SU-DHL-6 (cell line): ENCODE data around the gene SYNJ1.

ENCODE experiments used
- H2AFZ ChIP-seq: fragments of 200-600 bp; sonication (generic); 2 replicates; pipeline ENCODE4 v1.6.1; 2014; ENCODE audit warnings: low read depth, mild to moderate bottlenecking, moderate library complexity, mixed read lengths, antibody characterized with exemption, low read length; ENCODE audit not compliant: severe bottlenecking
- H3F3A ChIP-seq: fragments of 200-600 bp; shearing (Covaris generic); 2 replicates; pipeline ENCODE4 v1.6.0; 2016; ENCODE audit warnings: antibody characterized with exemption, mild to moderate bottlenecking; ENCODE audit not compliant: insufficient read depth
- H3K27ac ChIP-seq: fragments of 200-600 bp; sonication (generic); 2 replicates; pipeline ENCODE4 v1.5.1; 2016; ENCODE audit warnings: low read depth, mild to moderate bottlenecking, low read length, moderate library complexity, mixed read lengths
- H3K27me3 ChIP-seq: fragments of 200-600 bp; sonication (generic), shearing (Covaris generic); 2 replicates; pipeline ENCODE4 v1.6.0; 2014; ENCODE audit warnings: mild to moderate bottlenecking, low read length
- H3K36me3 ChIP-seq: fragments of 200-600 bp; sonication (generic); 2 replicates; pipeline ENCODE4 v1.6.1; 2014; ENCODE audit warnings: mild to moderate bottlenecking, low read length, mixed read lengths
- H3K4me2 ChIP-seq: fragments of 300-600, 200-600 bp; shearing (Covaris generic), sonication (generic); 2 replicates; pipeline ENCODE4 v1.6.0; 2014; ENCODE audit warnings: low read length, low read depth, mild to moderate bottlenecking; ENCODE audit not compliant: poor library complexity, severe bottlenecking
- H3K4me3 ChIP-seq: fragments of 200-600 bp; sonication (generic); 2 replicates; pipeline ENCODE4 v1.5.1; 2014; ENCODE audit warnings: antibody characterized with exemption, low read length, mild to moderate bottlenecking, mixed read lengths; ENCODE audit not compliant: insufficient read depth, poor library complexity, severe bottlenecking
- H3K79me2 ChIP-seq: fragments of 200-600 bp; sonication (generic); 2 replicates; pipeline ENCODE4 v1.6.1; 2014; ENCODE audit warnings: mild to moderate bottlenecking, low read length, moderate library complexity; ENCODE audit not compliant: insufficient read depth
- H3K9ac ChIP-seq: fragments of 200-600 bp; sonication (generic); 2 replicates; pipeline ENCODE4 v1.7.0; 2014; ENCODE audit warnings: mild to moderate bottlenecking, low read length
- H3K9me2 ChIP-seq: fragments of 200-600 bp; sonication (generic); replicated peaks from 2 replicates; pipeline ENCODE4 v1.6.1; 2014; ENCODE audit warnings: low read length; ENCODE audit not compliant: insufficient read depth
- H3K9me3 ChIP-seq: fragments of 200-600 bp; sonication (generic); 2 replicates; pipeline ENCODE4 v1.6.1; 2014; ENCODE audit warnings: low read length, mixed read lengths; ENCODE audit not compliant: insufficient read depth
- H4K20me1 ChIP-seq: fragments of 200-600 bp; sonication (generic); 2 replicates; pipeline ENCODE4 v1.6.1; 2014; ENCODE audit warnings: low read depth, mild to moderate bottlenecking, antibody characterized with exemption, low read length, moderate library complexity, mixed read lengths
- CTCF ChIP-seq: fragments of 200-600 bp; sonication (generic); IDR thresholded peaks from one replicate; pipeline ENCODE4 v1.5.1; 2017; ENCODE audit warnings: antibody characterized with exemption, mild to moderate bottlenecking, low read length, moderate library complexity; ENCODE audit not compliant: insufficient read depth, poor library complexity, severe bottlenecking
- EZH2phosphoT487 ChIP-seq: fragments of 200-600 bp; sonication (generic), shearing (Covaris generic); conservative IDR thresholded peaks from 2 replicates; pipeline ENCODE4 v1.6.1; 2018; ENCODE audit warnings: mild to moderate bottlenecking, antibody characterized with exemption, low read length, moderate library complexity, mixed read lengths

Gene SYNJ1

DNA sequence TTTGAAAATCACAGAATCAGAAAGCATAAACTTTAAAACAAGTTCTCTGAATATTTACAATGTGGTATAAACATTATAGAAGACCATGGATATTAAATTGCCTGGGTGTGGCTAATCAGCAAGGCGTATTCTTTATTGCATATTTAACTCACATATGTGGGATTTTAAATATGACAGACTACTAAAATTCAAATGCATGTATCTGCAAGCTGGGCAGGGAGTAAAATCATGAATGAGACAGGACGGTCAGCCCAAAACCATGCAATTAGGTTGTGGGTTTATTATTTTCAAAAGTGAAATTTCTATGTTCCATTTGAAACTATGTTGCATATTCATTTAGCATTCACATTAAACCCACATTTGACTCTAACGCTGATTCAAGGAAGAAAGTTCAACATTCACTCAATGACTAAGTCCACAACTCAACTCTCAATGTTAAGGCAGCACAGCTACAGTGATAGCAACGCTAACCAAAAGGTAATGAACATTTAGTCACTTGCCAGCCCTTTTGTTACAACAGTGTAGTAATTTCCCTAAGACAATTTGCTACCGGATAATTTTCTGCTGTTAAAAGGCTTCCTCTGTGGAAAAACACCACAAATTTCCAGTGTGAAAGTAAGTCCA lies 6.3 kb upstream of the SYNJ1 start:
- no peaks in the 10 kb centered on the region for H3K9me2 ChIP-seq
- no peak overlapping the region for H3K9ac ChIP-seq
- H3K27ac ChIP-seq, result no peak overlapping the region
- H4K20me1 ChIP-seq, result no peaks in the 10 kb centered on the region
- no peaks in the 10 kb centered on the region for H3K79me2 ChIP-seq
- H3K9me3 ChIP-seq, result no peaks in the 10 kb centered on the region
- no peak overlapping the region for H3K4me3 ChIP-seq
- peaks cover 18% of the 10 kb centered on the region for H3F3A ChIP-seq
- no peak overlapping the region for H3K4me2 ChIP-seq
- no peaks in the 10 kb centered on the region for H3K27me3 ChIP-seq
- no peak for TF ChIP-seq CTCF
- no peak overlapping the region for H2AFZ ChIP-seq
- peaks cover 30% of the 10 kb centered on the region for H3K36me3 ChIP-seq

GRCh38 chr21:32733356-32733755 lies 5.5 kb upstream of the SYNJ1 start:
- H3K9me2 ChIP-seq, result no peaks in the 10 kb centered on the region
- H3K4me2 ChIP-seq, result no peak overlapping the region
- H3K27ac ChIP-seq, result no peak overlapping the region
- TF ChIP-seq EZH2phosphoT487 (no peak), CTCF (no peak)
- H2AFZ ChIP-seq, result no peak overlapping the region
- peaks cover 30% of the 10 kb centered on the region for H3K36me3 ChIP-seq
- no peak overlapping the region for H3K4me3 ChIP-seq
- H3F3A ChIP-seq, result peaks cover 24% of the 10 kb centered on the region
- H3K9ac ChIP-seq, result no peak overlapping the region
- H4K20me1 ChIP-seq, result no peaks in the 10 kb centered on the region
- no peaks in the 10 kb centered on the region for H3K27me3 ChIP-seq
- H3K79me2 ChIP-seq, result no peaks in the 10 kb centered on the region
- H3K9me3 ChIP-seq, result no peaks in the 10 kb centered on the region

DNA sequence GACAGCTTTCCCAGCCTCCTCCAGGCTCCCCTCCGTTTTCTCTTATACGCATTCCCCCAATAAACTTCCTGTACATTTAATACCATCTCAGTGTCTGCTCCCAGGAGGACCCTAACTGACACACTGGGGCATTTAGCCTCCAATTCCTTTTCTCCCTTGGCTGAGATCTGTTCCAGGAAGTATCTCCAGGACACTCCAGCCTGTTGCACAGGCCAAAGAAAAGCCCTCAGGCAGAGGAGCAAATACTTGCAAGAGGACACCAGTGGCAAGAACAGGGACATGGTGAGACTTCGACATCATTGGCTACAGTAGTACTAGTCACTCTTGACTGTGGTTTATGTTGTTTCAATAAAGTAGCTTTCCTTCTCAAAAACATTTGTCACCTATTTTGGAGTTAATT lies 4.7 kb upstream of the SYNJ1 start:
- H3K9ac ChIP-seq, result no peak overlapping the region
- no peaks in the 10 kb centered on the region for H4K20me1 ChIP-seq
- H3K27ac ChIP-seq, result no peak overlapping the region
- no peak for TF ChIP-seq CTCF
- TF ChIP-seq EZH2phosphoT487, result no peak
- no peak overlapping the region for H3K4me3 ChIP-seq
- no peaks in the 10 kb centered on the region for H3K9me3 ChIP-seq
- H3K27me3 ChIP-seq, result no peaks in the 10 kb centered on the region
- H2AFZ ChIP-seq, result no peak overlapping the region
- H3K36me3 ChIP-seq, result peaks cover 26% of the 10 kb centered on the region
- H3F3A ChIP-seq, result peaks cover 24% of the 10 kb centered on the region
- no peak overlapping the region for H3K4me2 ChIP-seq
- no peaks in the 10 kb centered on the region for H3K79me2 ChIP-seq
- H3K9me2 ChIP-seq, result no peaks in the 10 kb centered on the region
